ENCODE results near the gene LURAP1L.

Gene LURAP1L

DNA sequence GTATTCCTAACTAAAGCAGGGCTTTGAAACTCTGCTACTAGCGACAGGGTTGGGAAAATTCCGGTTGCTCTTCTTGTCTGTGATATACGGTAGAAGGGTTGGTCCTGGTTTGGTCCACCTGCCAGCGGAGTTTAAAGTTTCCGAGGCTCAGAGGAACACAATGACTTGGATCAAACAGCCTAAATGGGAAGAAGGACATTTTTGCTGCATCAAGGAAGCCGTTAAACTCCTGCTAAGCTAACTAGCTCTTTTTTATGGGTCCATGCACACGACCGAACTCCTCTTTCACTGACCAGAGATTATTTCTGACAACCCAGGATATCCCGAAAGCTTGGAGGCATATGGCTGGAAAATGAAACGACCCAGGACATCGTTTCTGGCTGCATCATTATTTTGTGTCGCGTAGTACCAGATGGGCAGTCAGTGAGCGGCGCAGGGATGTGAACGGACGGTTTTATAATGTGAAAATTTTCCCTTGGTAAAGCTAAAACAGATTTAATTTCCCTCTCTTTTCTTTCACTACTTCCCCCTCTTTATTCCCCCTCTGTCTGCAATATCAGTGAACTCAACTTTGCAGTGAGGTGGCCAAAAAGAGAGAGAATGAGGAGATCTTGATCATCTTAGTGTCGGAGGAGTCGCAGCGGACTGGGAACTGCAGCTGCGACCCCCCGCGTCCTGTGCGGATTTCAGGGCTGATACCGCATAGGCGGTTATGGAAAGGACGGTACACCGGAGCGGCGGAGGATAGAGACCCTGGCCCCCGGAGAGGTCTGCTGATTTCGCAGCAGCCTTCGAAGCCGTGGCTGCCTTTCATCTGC, at the start of gene LURAP1L:
TSS of gene LURAP1L (plus strand) at position 160 of the 818 bp plus-strand sequence. CDS start 696 bp downstream, outside the sequence.
- H3K36me3 ChIP-seq (replicated peaks; ENCODE audit: low read depth, low read length) = no peaks in the 10 kb centered on the region
- peak within 1 kb of the TSS; percentile 65 for H3K9ac ChIP-seq (ENCODE audit: low read length)
- H3K27ac ChIP-seq (ENCODE audit: low read length) = peak within 1 kb of the TSS; percentile 13; the same call in 1 of the 2 replicates
- H3K4me1 ChIP-seq (ENCODE audit: low read length) = peaks cover 4% of the 10 kb centered on the region
- peak within 1 kb of the TSS; percentile 97 for H3K4me2 ChIP-seq (ENCODE audit: low read length)
- H3K27me3 ChIP-seq (ENCODE audit: low read depth, low read length) = peaks cover 7% of the 10 kb centered on the region; the same call in 1 of the 2 replicates
- H3K79me2 ChIP-seq (ENCODE audit: low read length) = no peaks in the 10 kb centered on the region
- TF ChIP-seq, protein P1, sequence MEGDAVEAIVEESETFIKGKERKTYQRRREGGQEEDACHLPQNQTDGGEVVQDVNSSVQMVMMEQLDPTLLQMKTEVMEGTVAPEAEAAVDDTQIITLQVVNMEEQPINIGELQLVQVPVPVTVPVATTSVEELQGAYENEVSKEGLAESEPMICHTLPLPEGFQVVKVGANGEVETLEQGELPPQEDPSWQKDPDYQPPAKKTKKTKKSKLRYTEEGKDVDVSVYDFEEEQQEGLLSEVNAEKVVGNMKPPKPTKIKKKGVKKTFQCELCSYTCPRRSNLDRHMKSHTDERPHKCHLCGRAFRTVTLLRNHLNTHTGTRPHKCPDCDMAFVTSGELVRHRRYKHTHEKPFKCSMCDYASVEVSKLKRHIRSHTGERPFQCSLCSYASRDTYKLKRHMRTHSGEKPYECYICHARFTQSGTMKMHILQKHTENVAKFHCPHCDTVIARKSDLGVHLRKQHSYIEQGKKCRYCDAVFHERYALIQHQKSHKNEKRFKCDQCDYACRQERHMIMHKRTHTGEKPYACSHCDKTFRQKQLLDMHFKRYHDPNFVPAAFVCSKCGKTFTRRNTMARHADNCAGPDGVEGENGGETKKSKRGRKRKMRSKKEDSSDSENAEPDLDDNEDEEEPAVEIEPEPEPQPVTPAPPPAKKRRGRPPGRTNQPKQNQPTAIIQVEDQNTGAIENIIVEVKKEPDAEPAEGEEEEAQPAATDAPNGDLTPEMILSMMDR (IDR thresholded peaks at IDR 0.05; ENCODE audit: low read depth, low read length) = no peak
- no peak for TF ChIP-seq EZH2phosphoT487 (IDR thresholded peaks at IDR 0.05; ENCODE audit: low read depth)
- H3K9me3 ChIP-seq (ENCODE audit: insufficient read depth, low read length) = no peaks in the 10 kb centered on the region
- H2AFZ ChIP-seq (ENCODE audit: low read depth, low read length) = peak within 1 kb of the TSS; percentile 91
- H4K20me1 ChIP-seq (ENCODE audit: insufficient read depth, low read length) = no peaks in the 10 kb centered on the region
- peak within 1 kb of the TSS; percentile 87 for H3K4me3 ChIP-seq (ENCODE audit: low read length)

GRCh38 chr9:12726795-12727194, 48.0 kb upstream of the LURAP1L start:
- Histone ChIP-seq H3K36me3 (replicated peaks; ENCODE audit: low read depth, low read length) (no peaks in the 10 kb centered on the region), H3K9ac (ENCODE audit: low read length) (no peak overlapping the region), H4K20me1 (ENCODE audit: insufficient read depth, low read length) (no peaks in the 10 kb centered on the region), H3K79me2 (ENCODE audit: low read length) (no peaks in the 10 kb centered on the region), H3K4me2 (ENCODE audit: low read length) (no peak overlapping the region), H3K4me3 (ENCODE audit: low read length) (no peak overlapping the region), H2AFZ (ENCODE audit: low read depth, low read length) (no peak overlapping the region), H3K27ac (ENCODE audit: low read length) (no peak overlapping the region), H3K9me3 (ENCODE audit: insufficient read depth, low read length) (no peaks in the 10 kb centered on the region), H3K4me1 (ENCODE audit: low read length) (peaks cover 10% of the 10 kb centered on the region), H3K27me3 (ENCODE audit: low read depth, low read length) (no peaks in the 10 kb centered on the region)
- no peak for TF ChIP-seq EZH2phosphoT487 (IDR thresholded peaks at IDR 0.05; ENCODE audit: low read depth)
- TF ChIP-seq, protein P1 (IDR thresholded peaks at IDR 0.05; ENCODE audit: low read depth, low read length) = no peak

DNA sequence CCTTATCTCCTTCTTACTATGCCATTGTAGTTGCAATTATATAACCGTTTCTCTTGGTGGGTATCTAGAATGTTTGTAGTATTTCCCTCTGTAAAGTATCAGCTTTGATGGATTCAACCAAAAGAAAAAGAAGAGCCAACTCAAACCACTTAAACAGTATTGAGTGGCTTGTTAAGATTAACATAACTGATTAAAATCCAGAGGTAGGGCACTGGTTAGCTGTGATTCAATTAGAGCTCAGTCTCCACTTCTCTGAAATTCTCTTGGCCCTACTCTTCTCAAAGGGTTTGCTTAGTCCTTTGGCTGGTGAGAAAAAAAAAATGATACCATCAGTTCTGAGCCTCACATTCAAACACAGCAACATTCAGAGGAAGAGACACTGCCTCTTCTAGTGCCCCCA, 44.6 kb upstream of the LURAP1L start:
- no peaks in the 10 kb centered on the region for H3K79me2 ChIP-seq (ENCODE audit: low read length)
- TF ChIP-seq, protein P1 (IDR thresholded peaks at IDR 0.05; ENCODE audit: low read depth, low read length) = no peak
- TF ChIP-seq EZH2phosphoT487 (IDR thresholded peaks at IDR 0.05; ENCODE audit: low read depth) = no peak
- peaks cover 1% of the 10 kb centered on the region for H3K4me1 ChIP-seq (ENCODE audit: low read length)
- H3K4me3 ChIP-seq (ENCODE audit: low read length) = no peak overlapping the region
- no peak overlapping the region for H3K9ac ChIP-seq (ENCODE audit: low read length)
- no peaks in the 10 kb centered on the region for H3K27me3 ChIP-seq (ENCODE audit: low read depth, low read length)
- no peaks in the 10 kb centered on the region for H4K20me1 ChIP-seq (ENCODE audit: insufficient read depth, low read length)
- no peaks in the 10 kb centered on the region for H3K9me3 ChIP-seq (ENCODE audit: insufficient read depth, low read length)
- no peaks in the 10 kb centered on the region for H3K36me3 ChIP-seq (replicated peaks; ENCODE audit: low read depth, low read length)
- no peak overlapping the region for H2AFZ ChIP-seq (ENCODE audit: low read depth, low read length)
- no peak overlapping the region for H3K27ac ChIP-seq (ENCODE audit: low read length)
- H3K4me2 ChIP-seq (ENCODE audit: low read length) = no peak overlapping the region

GRCh38 chr9:12730927-12731326, 43.9 kb upstream of the LURAP1L start:
- Histone ChIP-seq H3K36me3 (replicated peaks; ENCODE audit: low read depth, low read length) (no peaks in the 10 kb centered on the region), H3K79me2 (ENCODE audit: low read length) (no peaks in the 10 kb centered on the region), H3K9me3 (ENCODE audit: insufficient read depth, low read length) (no peaks in the 10 kb centered on the region), H3K4me3 (ENCODE audit: low read length) (no peak overlapping the region), H3K9ac (ENCODE audit: low read length) (no peak overlapping the region), H3K27me3 (ENCODE audit: low read depth, low read length) (no peaks in the 10 kb centered on the region), H3K4me2 (ENCODE audit: low read length) (no peak overlapping the region), H3K4me1 (ENCODE audit: low read length) (peaks cover 8% of the 10 kb centered on the region), H4K20me1 (ENCODE audit: insufficient read depth, low read length) (no peaks in the 10 kb centered on the region), H2AFZ (ENCODE audit: low read depth, low read length) (no peak overlapping the region), H3K27ac (ENCODE audit: low read length) (no peak overlapping the region)
- TF ChIP-seq EZH2phosphoT487 (IDR thresholded peaks at IDR 0.05; ENCODE audit: low read depth) = no peak
- TF ChIP-seq, protein P1 (IDR thresholded peaks at IDR 0.05; ENCODE audit: low read depth, low read length) = no peak

All from OCI-LY3 (cell line).